Astrocyte of the cerebellum (primary cell): ENCODE results near the gene SLCO4A1.

Experiments used
- DNase-seq: peaks from one replicate; pipeline ENCODE4 v3.0.0-alpha.2; 2011; ENCODE audit warnings: low read depth
- H3K4me3 ChIP-seq: 2 replicates; pipeline ENCODE4 v1.5.1; 2011; ENCODE audit warnings: mild to moderate bottlenecking, low read depth, low read length, moderate library complexity
- in situ Hi-C: cut with HindIII; loops from 2 replicates; pipeline ENCODE4 v1.10.0; 2017; ENCODE audit warnings: low sequenced_read_pairs
- TF ChIP-seq, protein P1 (sequence below): IDR thresholded peaks from 2 replicates; pipeline ENCODE4 v1.5.1; 2012; ENCODE audit warnings: low read length, low read depth, moderate library complexity, mild to moderate bottlenecking; ENCODE audit errors: missing control alignments

Gene SLCO4A1

DNA sequence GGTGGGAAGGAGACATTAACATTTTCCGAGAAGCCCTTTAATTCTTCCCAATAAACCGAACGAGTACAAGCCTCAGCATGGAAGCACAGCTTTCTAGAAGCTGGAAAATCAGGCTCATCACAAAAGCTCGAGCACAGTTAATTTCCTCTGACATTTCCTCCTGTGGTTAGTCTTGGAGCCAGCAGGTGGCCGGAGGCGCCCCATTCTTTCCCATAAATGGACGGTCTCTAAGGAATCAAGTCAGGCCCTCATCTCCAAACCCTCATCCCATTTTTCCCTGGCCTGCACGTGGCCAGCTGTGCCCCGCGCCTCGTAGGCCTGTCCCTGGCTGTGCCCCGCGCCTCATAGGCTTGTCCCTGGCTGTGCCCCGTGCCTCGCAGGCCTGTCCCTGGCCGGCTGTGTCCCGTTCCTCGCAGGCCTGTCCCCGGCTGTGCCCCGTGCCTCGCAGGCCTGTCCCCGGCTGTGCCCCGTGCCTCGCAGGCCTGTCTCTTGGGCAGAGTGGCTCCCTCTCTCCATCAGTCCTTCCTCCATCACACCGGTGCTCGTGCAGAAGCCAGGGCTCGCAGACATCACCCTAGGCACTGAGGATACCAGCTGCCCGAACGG, 46.7 kb downstream of the SLCO4A1 start:
- in situ Hi-C loops, result no loop called here
- no peak overlapping the region for H3K4me3 ChIP-seq
- DNase-seq, result peak; percentile 4
- TF ChIP-seq, protein P1, sequence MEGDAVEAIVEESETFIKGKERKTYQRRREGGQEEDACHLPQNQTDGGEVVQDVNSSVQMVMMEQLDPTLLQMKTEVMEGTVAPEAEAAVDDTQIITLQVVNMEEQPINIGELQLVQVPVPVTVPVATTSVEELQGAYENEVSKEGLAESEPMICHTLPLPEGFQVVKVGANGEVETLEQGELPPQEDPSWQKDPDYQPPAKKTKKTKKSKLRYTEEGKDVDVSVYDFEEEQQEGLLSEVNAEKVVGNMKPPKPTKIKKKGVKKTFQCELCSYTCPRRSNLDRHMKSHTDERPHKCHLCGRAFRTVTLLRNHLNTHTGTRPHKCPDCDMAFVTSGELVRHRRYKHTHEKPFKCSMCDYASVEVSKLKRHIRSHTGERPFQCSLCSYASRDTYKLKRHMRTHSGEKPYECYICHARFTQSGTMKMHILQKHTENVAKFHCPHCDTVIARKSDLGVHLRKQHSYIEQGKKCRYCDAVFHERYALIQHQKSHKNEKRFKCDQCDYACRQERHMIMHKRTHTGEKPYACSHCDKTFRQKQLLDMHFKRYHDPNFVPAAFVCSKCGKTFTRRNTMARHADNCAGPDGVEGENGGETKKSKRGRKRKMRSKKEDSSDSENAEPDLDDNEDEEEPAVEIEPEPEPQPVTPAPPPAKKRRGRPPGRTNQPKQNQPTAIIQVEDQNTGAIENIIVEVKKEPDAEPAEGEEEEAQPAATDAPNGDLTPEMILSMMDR, result peak; percentile 15

DNA sequence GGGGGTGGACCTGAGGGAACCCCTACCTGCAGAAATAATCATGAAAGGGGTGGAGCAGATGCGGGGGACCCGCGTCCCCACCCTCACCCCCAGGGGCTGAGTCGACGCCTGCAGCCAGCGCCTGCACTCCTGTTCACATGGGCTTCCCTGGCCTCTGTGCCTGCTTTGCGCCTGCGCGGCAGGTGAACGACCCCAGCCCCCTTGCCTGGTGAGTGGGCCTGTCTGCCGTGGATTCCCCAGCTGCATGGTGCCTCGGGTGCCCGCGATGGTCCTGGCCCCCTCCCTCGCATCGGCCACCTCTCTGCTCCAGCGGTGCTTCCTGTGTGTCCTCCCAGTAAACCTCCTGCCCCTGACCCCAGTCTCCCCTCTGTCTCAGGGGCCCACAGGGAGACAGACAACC, 47.6 kb downstream of the SLCO4A1 start:
- DNase-seq, result no peak
- TF ChIP-seq, protein P1, result no peak
- no peak overlapping the region for H3K4me3 ChIP-seq
- in situ Hi-C loops, result no loop called here

DNA sequence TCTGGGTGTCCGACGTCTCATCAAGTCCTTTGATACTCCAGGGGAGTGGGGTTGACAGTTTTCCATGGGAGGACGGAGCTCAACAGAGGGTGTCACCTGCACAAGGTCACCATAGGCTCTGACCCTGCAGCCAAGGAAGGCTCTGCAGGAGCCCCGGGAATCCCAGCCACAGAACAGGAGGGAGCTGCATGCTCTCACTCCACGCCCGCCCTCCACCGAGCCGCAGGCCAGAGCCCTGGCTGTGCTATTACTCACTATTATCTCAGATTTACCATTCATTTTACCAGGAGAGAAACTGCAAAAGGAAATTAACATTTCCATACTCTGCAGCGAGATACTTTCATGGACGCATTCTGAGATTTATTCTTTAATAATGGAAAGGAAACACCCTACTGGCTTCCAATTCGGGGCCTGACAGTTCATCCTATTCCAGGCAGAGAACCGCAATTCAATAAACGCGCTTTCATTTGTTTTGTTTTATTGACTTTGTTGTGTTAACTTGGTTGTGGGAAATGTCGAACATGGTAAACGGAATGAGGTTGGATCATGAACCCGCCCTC, 48.0 kb downstream of the SLCO4A1 start:
- TF ChIP-seq, protein P1, result no peak
- DNase-seq, result no peak
- in situ Hi-C loops, result no loop called here
- no peak overlapping the region for H3K4me3 ChIP-seq

DNA sequence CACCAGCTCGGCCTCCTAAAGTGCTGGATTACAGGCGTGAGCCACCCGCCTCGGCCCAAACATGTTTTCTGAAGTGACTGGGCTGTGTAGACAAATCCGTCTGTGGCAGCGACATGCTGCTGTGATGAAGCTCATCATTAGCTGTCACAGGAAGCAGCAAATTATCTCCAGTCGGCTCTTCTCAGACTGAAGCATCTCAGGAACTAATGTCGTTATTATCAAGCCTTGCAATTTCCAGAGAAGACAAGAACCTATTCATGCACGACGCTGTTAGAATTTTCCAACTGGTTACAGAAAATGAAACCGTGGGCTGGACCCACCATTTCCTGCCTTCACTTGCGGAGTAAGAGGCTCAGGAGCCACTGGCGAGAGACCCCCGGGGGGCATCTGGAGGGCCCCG, 49.2 kb downstream of the SLCO4A1 start:
- TF ChIP-seq, protein P1, result no peak
- DNase-seq, result no peak
- in situ Hi-C loops, result no loop called here
- no peak overlapping the region for H3K4me3 ChIP-seq

DNA sequence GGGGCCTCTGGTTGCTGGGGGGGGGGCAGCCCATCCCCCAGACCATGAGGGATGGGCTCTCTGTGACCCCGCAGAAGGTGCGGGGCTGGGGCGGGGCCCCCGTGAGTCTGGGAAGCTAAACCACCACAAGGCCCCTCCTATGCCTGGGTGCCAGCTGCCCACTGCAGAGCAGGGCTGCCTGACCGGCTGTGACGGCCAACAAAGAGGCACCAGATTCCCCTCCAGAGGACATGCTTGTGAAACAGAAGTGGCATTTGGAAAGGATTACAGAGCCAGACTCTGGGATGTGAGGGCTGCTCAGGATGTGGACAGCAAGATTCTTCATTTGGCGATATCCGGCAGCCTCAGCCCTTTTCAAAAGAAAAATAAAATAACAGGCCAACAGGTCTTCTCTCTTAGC, 49.9 kb downstream of the SLCO4A1 start:
- no peak for DNase-seq
- H3K4me3 ChIP-seq, result no peak overlapping the region
- in situ Hi-C loops, result no loop called here
- TF ChIP-seq, protein P1, result no peak

DNA sequence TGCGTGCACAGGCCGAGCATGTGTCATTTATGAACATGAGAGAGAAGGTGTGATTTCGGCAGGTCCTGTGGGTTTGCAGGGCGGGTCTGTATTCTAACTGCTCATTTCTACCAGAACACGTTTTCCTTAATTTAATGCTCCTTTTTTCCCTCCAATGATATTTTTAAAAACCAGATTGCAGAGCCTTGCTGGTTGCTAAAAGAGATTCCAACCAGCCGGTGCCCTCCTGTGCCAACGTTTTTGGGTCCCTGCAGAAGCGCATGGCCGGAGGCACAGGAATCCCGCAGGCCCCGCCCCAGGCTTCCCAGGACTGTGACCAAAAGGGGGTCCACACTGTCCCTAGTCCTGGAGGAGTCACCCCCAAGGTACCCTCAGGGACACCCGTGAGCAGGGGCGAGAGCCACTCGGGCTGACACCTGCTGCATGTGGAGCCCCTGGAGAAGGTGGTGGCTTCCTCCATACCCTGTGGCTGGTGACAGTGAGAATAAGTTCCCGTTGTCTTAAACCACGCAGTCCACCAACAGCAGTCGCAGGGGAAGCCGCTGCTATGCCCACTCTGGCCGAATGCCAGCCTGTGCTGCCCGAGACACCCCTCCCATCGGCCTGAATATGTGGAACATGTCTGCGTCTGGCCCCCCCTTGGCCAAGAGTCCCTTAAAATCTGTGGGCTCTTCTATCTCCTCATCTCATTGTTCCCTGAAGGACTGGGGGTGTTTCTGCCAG, 50.7 kb downstream of the SLCO4A1 start:
- DNase-seq, result no peak
- in situ Hi-C loops, result no loop called here
- TF ChIP-seq, protein P1, result no peak
- no peak overlapping the region for H3K4me3 ChIP-seq
